Right lobe of liver (tissue), 6 donors: ENCODE results near the gene KCNT2. TPM values are rescaled to one million over a fixed set of nuclear protein-coding genes. Genes with fewer than 3 reads are reported as not detected.
"Not testable (repeated sequence)": the region's sequence is repeated elsewhere in the genome, so short reads cannot be mapped to it uniquely, and the experiment has no call there.

Experiments
- ATAC-seq, 4 donors: fragments of 200-7000 bp; cut with Tn5 transposase; one replicate each; pipeline ENCODE4 v1.9.1; 2020; ENCODE audit warnings: mild to moderate bottlenecking in 4 of 4, moderate library complexity in 4 of 4
- DNase-seq, 3 donors: peaks; one replicate each; pipeline ENCODE4 v3.0.0-alpha.2; 2020
- H3K27ac ChIP-seq, 3 donors: fragments of 200-600 bp; one replicate each; pipeline ENCODE4 v1.8.0; 2022
- H3K27me3 ChIP-seq, 2 donors: fragments of 200-600 bp; one replicate each; pipeline ENCODE4 v1.8.0; 2022
- H3K36me3 ChIP-seq, 4 donors: fragments of 200-600 bp; sonication (generic) in 1 of 4; one replicate each; pipeline versions ENCODE4 v1.5.1 to v1.8.0; 2017 to 2022; ENCODE audit warnings: control low read depth in 1 of 4
- H3K4me1 ChIP-seq, 4 donors: fragments of 200-600 bp; sonication (generic) in 1 of 4; one replicate each; pipeline versions ENCODE4 v1.5.1 to v1.8.0; 2017 to 2022; ENCODE audit warnings: control low read depth in 1 of 4
- H3K4me3 ChIP-seq, 3 donors: fragments of 200-600 bp; one replicate each; pipeline ENCODE4 v1.8.0; 2022
- H3K9me3 ChIP-seq, 4 donors: fragments of 200-600 bp; sonication (generic) in 1 of 4; one replicate each; pipeline versions ENCODE4 v1.5.1 to v1.8.0; 2017 to 2022; ENCODE audit warnings: control low read depth in 1 of 4
- POLR2A ChIP-seq: fragments of 450-650 bp; IDR thresholded peaks from one replicate; pipeline ENCODE4 v1.6.1; 2017; ENCODE audit warnings: antibody characterized with exemption, mild to moderate bottlenecking
- WGBS: methylation state at CpG from one replicate; pipeline ENCODE4 v1.1.6; 2018; ENCODE audit warnings: low coverage, low lambda C conversion rate; ENCODE audit not compliant: insufficient coverage; ENCODE audit errors: missing lambda C conversion rate; 5-methylcytosine and 5-hydroxymethylcytosine counted together
- intact Hi-C, 2 donors: fragments of 100-400 bp; cut with DNase I; formaldehyde crosslinking; loops; one replicate each; pipeline versions ENCODE4 v1.11.2 to v1.14.1; 2022
- total RNA-seq, 6 experiments: library from RNA; depleted of rRNA in 2 of 6; stranded (reverse); fragments of >200 nt in 2 of 6; fragmentation: NEBNext Ultra II Directional in 3 of 6; extraction: Animal tissue kit (Norgen Biotek cat#: 25700) in 3 of 6; gene quantifications; one replicate each; pipeline versions ENCODE4 v1.1.0 to v1.2.4, GENCODE V29; 2016 to 2023
- TF ChIP-seq, protein P1 (sequence below), 4 donors: fragments of 200-600 bp in 3 of 4; fragments of 450-650 bp in 1 of 4; IDR thresholded peaks; one replicate each; pipeline versions ENCODE4 v1.5.1 to v1.8.0; 2016 to 2022; ENCODE audit warnings: antibody characterized with exemption in 4 of 4, mild to moderate bottlenecking in 2 of 4
- donor health status: DM: no; HTN: yes; CAD: no.
- donor health status: DM: no; HTN: no; CAD: no.
- donor health status: DM: no; HTN: no; CAD: no.
- donor health status: DM: no; HTN: yes; CAD: no.
- donor health status: DM: no; HTN: yes; CAD: no.

The KCNT2 gene
- total RNA-seq, 6 experiments from 2014 or later: 5.3 to 8.4 (median 7.5) TPM

GRCh38 chr1:196515904-196516303 lies 92.3 kb downstream of the KCNT2 start:
- no peaks in the 10 kb centered on the region for H3K36me3 ChIP-seq
- intact Hi-C loops: no loop called here

DNA sequence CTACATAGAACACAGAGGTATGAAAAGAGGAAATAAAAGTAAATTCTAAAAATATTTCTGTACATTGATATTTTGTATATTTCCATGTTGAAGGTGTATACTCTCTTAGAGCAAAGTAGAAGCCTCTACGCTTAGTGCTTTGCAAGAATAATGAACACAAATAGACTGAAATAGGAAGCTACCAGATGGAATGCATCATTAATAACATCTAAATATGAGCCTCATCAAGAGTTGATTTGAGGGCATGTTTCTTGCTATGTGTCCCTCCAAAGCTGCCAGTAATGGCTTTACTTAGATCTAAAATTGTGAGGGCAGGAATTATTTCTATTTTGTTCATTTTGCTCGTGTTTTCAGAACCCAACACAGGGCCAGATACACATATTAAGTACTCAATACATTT lies 94.4 kb downstream of the KCNT2 start:
- Histone ChIP-seq H3K4me3 (no peak overlapping the region), H3K27ac (no peak overlapping the region), H3K4me1 (no peaks in the 10 kb centered on the region), H3K9me3 (no peaks in the 10 kb centered on the region), H3K27me3 (no peaks in the 10 kb centered on the region), H3K36me3 (no peaks in the 10 kb centered on the region)
- no peak for TF ChIP-seq POLR2A
- TF ChIP-seq, protein P1, sequence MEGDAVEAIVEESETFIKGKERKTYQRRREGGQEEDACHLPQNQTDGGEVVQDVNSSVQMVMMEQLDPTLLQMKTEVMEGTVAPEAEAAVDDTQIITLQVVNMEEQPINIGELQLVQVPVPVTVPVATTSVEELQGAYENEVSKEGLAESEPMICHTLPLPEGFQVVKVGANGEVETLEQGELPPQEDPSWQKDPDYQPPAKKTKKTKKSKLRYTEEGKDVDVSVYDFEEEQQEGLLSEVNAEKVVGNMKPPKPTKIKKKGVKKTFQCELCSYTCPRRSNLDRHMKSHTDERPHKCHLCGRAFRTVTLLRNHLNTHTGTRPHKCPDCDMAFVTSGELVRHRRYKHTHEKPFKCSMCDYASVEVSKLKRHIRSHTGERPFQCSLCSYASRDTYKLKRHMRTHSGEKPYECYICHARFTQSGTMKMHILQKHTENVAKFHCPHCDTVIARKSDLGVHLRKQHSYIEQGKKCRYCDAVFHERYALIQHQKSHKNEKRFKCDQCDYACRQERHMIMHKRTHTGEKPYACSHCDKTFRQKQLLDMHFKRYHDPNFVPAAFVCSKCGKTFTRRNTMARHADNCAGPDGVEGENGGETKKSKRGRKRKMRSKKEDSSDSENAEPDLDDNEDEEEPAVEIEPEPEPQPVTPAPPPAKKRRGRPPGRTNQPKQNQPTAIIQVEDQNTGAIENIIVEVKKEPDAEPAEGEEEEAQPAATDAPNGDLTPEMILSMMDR (IDR thresholded peaks at IDR 0.05): no peak
- ATAC-seq (no peak), DNase-seq (no peak)
- intact Hi-C loops: no loop called here
- 86% methylated on average over 2 of the region's 2 CpGs for WGBS

More at GRCh38 chr1:196515904-196516303, 92.3 kb downstream of the KCNT2 start:
- no peak for DNase-seq
- H3K4me1 ChIP-seq: no peaks in the 10 kb centered on the region
- H3K27ac ChIP-seq: no peak overlapping the region
- TF ChIP-seq, protein P1 (IDR thresholded peaks at IDR 0.05): no peak
- no peak for TF ChIP-seq POLR2A
- ATAC-seq: peak in 1 of 4 donors; percentile 9
- H3K9me3 ChIP-seq: no peaks in the 10 kb centered on the region
- H3K4me3 ChIP-seq: no peak overlapping the region
- H3K27me3 ChIP-seq: no peaks in the 10 kb centered on the region
- WGBS: 100% methylated on average over 1 of the region's 2 CpGs

- no peaks in the 10 kb centered on the region for H3K9me3 ChIP-seq
- no peaks in the 10 kb centered on the region for H3K4me1 ChIP-seq
- DNase-seq: no peak
- no peak for ATAC-seq
- no peak overlapping the region for H3K27ac ChIP-seq
- TF ChIP-seq, protein P1 (IDR thresholded peaks at IDR 0.05): no peak
- TF ChIP-seq POLR2A: no peak
- intact Hi-C loops: no loop called here
- H3K36me3 ChIP-seq: no peaks in the 10 kb centered on the region
- no peak overlapping the region for H3K4me3 ChIP-seq
- no peaks in the 10 kb centered on the region for H3K27me3 ChIP-seq
- WGBS: 67% methylated on average over 1 of the region's 1 CpG
Observed at GRCh38 chr1:196510451-196510850, 97.8 kb downstream of the KCNT2 start.

DNA sequence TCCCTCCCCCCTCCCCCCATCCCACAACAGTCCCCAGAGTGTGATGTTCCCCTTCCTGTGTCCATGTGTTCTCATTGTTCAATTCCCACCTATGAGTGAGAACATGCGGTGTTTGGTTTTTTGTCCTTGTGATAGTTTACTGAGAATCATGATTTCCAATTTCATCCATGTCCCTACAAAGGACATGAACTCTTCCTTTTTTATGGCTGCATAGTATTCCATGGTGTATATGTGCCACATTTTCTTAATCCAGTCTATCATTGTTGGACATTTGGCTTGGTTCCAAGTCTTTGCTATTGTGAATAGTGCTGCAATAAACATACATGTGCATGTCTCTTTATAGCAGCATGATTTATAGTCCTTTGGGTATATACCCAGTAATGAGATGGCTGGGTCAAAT lies 104.0 kb downstream of the KCNT2 start:
- H3K36me3 ChIP-seq, DNase-seq, ATAC-seq, intact Hi-C loops, H3K4me3 ChIP-seq, H3K9me3 ChIP-seq, H3K27ac ChIP-seq, H3K27me3 ChIP-seq: not testable (repeated sequence)
- H3K4me1 ChIP-seq: peaks cover 0 to 12% (median 0%) of the 10 kb centered on the region in 4 donors
- WGBS: 100% methylated on average over 1 of the region's 1 CpG

GRCh38 chr1:196502437-196502836 lies 105.8 kb downstream of the KCNT2 start:
- DNase-seq (no peak), ATAC-seq (peak in 3 of 4 donors; percentile 34 to 54 (median 45))
- WGBS: 43% methylated on average over 2 of the region's 2 CpGs
- H3K9me3 ChIP-seq: no peaks in the 10 kb centered on the region
- H3K4me1 ChIP-seq: peaks cover 0 to 12% (median 0%) of the 10 kb centered on the region in 4 donors
- H3K27ac ChIP-seq: no peak overlapping the region
- no peak overlapping the region for H3K4me3 ChIP-seq
- intact Hi-C loops: no loop called here
- TF ChIP-seq POLR2A: no peak
- TF ChIP-seq, protein P1 (IDR thresholded peaks at IDR 0.05): no peak
- no peaks in the 10 kb centered on the region for H3K36me3 ChIP-seq
- no peaks in the 10 kb centered on the region for H3K27me3 ChIP-seq
